HepG2 (cell line): ENCODE measurements around the gene NR3C2. TPM values are rescaled to one million over a fixed set of nuclear protein-coding genes. Genes with fewer than 3 reads are reported as not detected.
A peak's percentile ranks its signal among the peaks of the same experiment; 100 is the strongest.

Experiments used
- ATAC-seq: fragments of 200-7000 bp; cut with Tn5 transposase; 3 replicates; pipeline ENCODE4 v1.9.1; 2020; ENCODE audit warnings: mild to moderate bottlenecking, moderate library complexity
- BruUV-seq: library from RNA; stranded (reverse); fragments of 400-500 nt; replicated peaks from 2 replicates; lab custom pipeline; 2021; lab: Mats Ljungman, UMichigan
- CTCF ChIA-PET: fragments of 300-600 bp; formaldehyde crosslinking; extraction: SDS; loops from one replicate; lab custom pipeline; 2021; ENCODE audit warnings: low total read pairs, inconsistent platforms, low intra/inter-chr PET ratio; lab: Yijun Ruan, JAX
- POLR2A ChIA-PET: fragments of 350-600 bp; sonication (Branson Sonifier 250); formaldehyde crosslinking; loops from one replicate; lab custom pipeline; 2020; ENCODE audit warnings: antibody characterized with exemption, inconsistent platforms; lab: Yijun Ruan, JAX
- DNase-seq: peaks from one replicate; pipeline ENCODE4 v3.0.0-alpha.2; 2015; ENCODE audit warnings: low spot score
- FAIRE-seq: peaks from 3 replicates; lab custom pipeline; 2011; peaks lifted over from hg19 to GRCh38; lab: Jason Lieb, UNC
- H2AFZ ChIP-seq: one replicate; pipeline ENCODE4 v1.6.1; 2011; ENCODE audit warnings: low read length, inconsistent platforms
- H3K27ac ChIP-seq: fragments of 300-600 bp; 3 replicates; pipeline ENCODE4 v1.8.0; 2011; ENCODE audit warnings: mixed run types, mild to moderate bottlenecking, mixed read lengths, low read length, inconsistent platforms; ENCODE audit not compliant: insufficient read depth; ENCODE audit errors: extremely low read length
- H3K27me3 ChIP-seq, 2 experiments: fragments of 200-600 bp in 1 of 2; 2 replicates in 1 of 2; 3 replicates in 1 of 2; pipeline versions ENCODE4 v1.6.0 to v1.8.0; 2011; ENCODE audit warnings: low read length in 2 of 2, mild to moderate bottlenecking in 2 of 2, moderate library complexity in 2 of 2, inconsistent platforms in 1 of 2; ENCODE audit not compliant: insufficient read depth in 2 of 2, control insufficient read depth in 1 of 2
- H3K36me3 ChIP-seq, 2 experiments: fragments of 200-600 bp in 1 of 2; replicated peaks in 1 of 2; 2 replicates in 1 of 2; 3 replicates in 1 of 2; pipeline versions ENCODE4 v1.5.1 to v1.8.0; 2011; ENCODE audit warnings: low read length in 2 of 2, inconsistent platforms in 1 of 2; ENCODE audit not compliant: insufficient read depth in 2 of 2, control insufficient read depth in 1 of 2
- H3K4me1 ChIP-seq: 2 replicates; pipeline ENCODE4 v1.5.1; 2012; ENCODE audit warnings: low read length, inconsistent platforms; ENCODE audit not compliant: insufficient read depth
- H3K4me2 ChIP-seq: 2 replicates; pipeline ENCODE4 v1.6.0; 2011; ENCODE audit warnings: low read depth, low read length, inconsistent platforms
- H3K4me3 ChIP-seq, 3 experiments: fragments of 200-600 bp in 1 of 3; sonication (generic), shearing (Covaris generic) in 1 of 3; replicated peaks in 1 of 3; 2 replicates each; pipeline ENCODE4 v1.5.1; 2011 to 2016; ENCODE audit warnings: low read length in 3 of 3, inconsistent platforms in 2 of 3, low read depth in 2 of 3, mild to moderate bottlenecking in 2 of 3, control low read depth in 1 of 3, mixed read lengths in 1 of 3; ENCODE audit not compliant: insufficient read depth in 1 of 3
- H3K79me2 ChIP-seq: one replicate; pipeline ENCODE4 v1.6.1; 2011; ENCODE audit warnings: low read length, inconsistent platforms; ENCODE audit not compliant: insufficient read depth
- H3K9ac ChIP-seq: 2 replicates; pipeline ENCODE4 v1.6.0; 2011; ENCODE audit warnings: mild to moderate bottlenecking, low read depth, low read length, inconsistent platforms; ENCODE audit not compliant: insufficient read depth
- H3K9me3 ChIP-seq: 2 replicates; pipeline ENCODE4 v1.5.1; 2012; ENCODE audit warnings: mild to moderate bottlenecking, low read length
- H4K20me1 ChIP-seq: 2 replicates; pipeline ENCODE4 v1.6.0; 2011; ENCODE audit warnings: inconsistent platforms, mild to moderate bottlenecking, low read length, moderate library complexity; ENCODE audit not compliant: insufficient read depth
- ATF3 ChIP-seq: sonication (generic); formaldehyde crosslinking; IDR thresholded peaks from 2 replicates; pipeline ENCODE4 v1.4.0; 2020; ENCODE audit warnings: missing genetic modification reagents
- CTCF ChIP-seq: sonication (generic); formaldehyde crosslinking; IDR thresholded peaks from 2 replicates; pipeline ENCODE4 v1.5.0; 2020; ENCODE audit warnings: mild to moderate bottlenecking, missing genetic modification reagents, moderate library complexity
- GATAD1 ChIP-seq: IDR thresholded peaks from 2 replicates; pipeline ENCODE4 v1.6.1; 2016; ENCODE audit warnings: missing genetic modification reagents, missing compliant biosample characterization
- GMEB2 ChIP-seq: IDR thresholded peaks from 2 replicates; pipeline ENCODE4 v1.6.1; 2016; ENCODE audit warnings: missing biosample characterization, missing genetic modification reagents, low read depth
- HHEX ChIP-seq: IDR thresholded peaks from 2 replicates; pipeline ENCODE4 v1.6.1; 2016; ENCODE audit warnings: control low read depth
- MAFF ChIP-seq: IDR thresholded peaks from 2 replicates; pipeline ENCODE4 v1.6.1; 2011; ENCODE audit warnings: low read depth, low read length, improper control_type of control experiment
- MAFK ChIP-seq, 2 experiments: IDR thresholded peaks in 1 of 2; conservative IDR thresholded peaks in 1 of 2; 2 replicates each; pipeline ENCODE4 v1.6.1; 2011; ENCODE audit warnings: improper control_type of control experiment in 2 of 2, low read length in 2 of 2
- STAG1 ChIP-seq: sonication (generic); formaldehyde crosslinking; IDR thresholded peaks from 2 replicates; pipeline ENCODE4 v1.4.0; 2020; ENCODE audit warnings: missing genetic modification reagents
- ZBTB8A ChIP-seq: sonication (generic); formaldehyde crosslinking; IDR thresholded peaks from 2 replicates; pipeline ENCODE4 v1.4.0; 2020; ENCODE audit warnings: mild to moderate bottlenecking, low read depth, missing genetic modification reagents, borderline replicate concordance
- ZNF616 ChIP-seq: sonication (generic); formaldehyde crosslinking; IDR thresholded peaks from 2 replicates; pipeline ENCODE4 v1.5.0; 2020; ENCODE audit warnings: low read depth, mild to moderate bottlenecking, missing genetic modification reagents
- WGBS: methylation state at CpG from one replicate; pipeline ENCODE4 v1.1.6; 2017; ENCODE audit warnings: low lambda C conversion rate; 5-methylcytosine and 5-hydroxymethylcytosine counted together
- in situ Hi-C: cut with HindIII; loops from 2 replicates; pipeline ENCODE4 v1.10.0; 2017; ENCODE audit warnings: low pct_unique_long_range_greater_than_20kb; ENCODE audit not compliant: extremely low pct_ligation_motif_present
- intact Hi-C: fragments of 100-400 bp; cut with micrococcal nuclease; formaldehyde crosslinking; loops from one replicate; pipeline ENCODE4 v1.10.0; 2022; ENCODE audit not compliant: unreplicated experiment
- polyA plus RNA-seq, 8 experiments: library from polyadenylated mRNA; depleted of rRNA in 3 of 8; stranded (reverse) in 7 of 8; unstranded in 1 of 8; fragments of >200 nt; fragmentation: Illumina TruSeq in 4 of 8; extraction: Trizol in 4 of 8; gene quantifications; 2 replicates each; pipeline versions ENCODE4 v1.2.1 to v1.2.3, GENCODE V29; 2011 to 2016; ENCODE audit warnings: low read depth in 4 of 8, missing spikeins in 1 of 8, mixed read lengths in 1 of 8; ENCODE audit not compliant: insufficient read depth in 1 of 8
- total RNA-seq, 5 experiments: library from RNA; depleted of rRNA; stranded (reverse); fragments of >200 nt; fragmentation: Illumina TruSeq; extraction: Trizol; gene quantifications; 2 replicates each; pipeline ENCODE4 v1.2.3, GENCODE V29; 2016; ENCODE audit warnings: low read depth in 1 of 5

Gene NR3C2
- total and polyA plus RNA-seq, 2 of the 13 experiments (the other 11 are each of a cell fraction or from before 2014, with no cell fraction given): 0.26 to 0.46 TPM

- FAIRE-seq (no peak), DNase-seq (no peak), ATAC-seq (no peak; the same call in 2 of the 3 replicates)
- BruUV-seq: no TSS peak
- in situ Hi-C loops (loop anchor here (10.0 kb wide), 1 partner anchor 131 kb away; no protein-coding TSS in a partner anchor), intact Hi-C loops (loop anchor here (1.0 to 5.0 kb wide), 2 partner anchors 131 to 368 kb away; no protein-coding TSS in a partner anchor)
- no peaks in the 10 kb centered on the region for H4K20me1 ChIP-seq
- H2AFZ ChIP-seq: no peak overlapping the region
- H3K9me3 ChIP-seq: no peaks in the 10 kb centered on the region
- no peak overlapping the region for H3K4me2 ChIP-seq
- H3K79me2 ChIP-seq: no peaks in the 10 kb centered on the region
- TF ChIP-seq ZNF616 (no peak), STAG1 (CRISPR knock-in tag) (peak; percentile 33), CTCF (peak; percentile 35)
- no peak overlapping the region for H3K9ac ChIP-seq
- WGBS: 4% methylated on average over 2 of the region's 2 CpGs
- ChIA-PET POLR2A (no interaction called here), CTCF (interaction anchor here (1.8 kb wide), 1 partner anchor 131 kb away, joined by 5 read pairs; no protein-coding TSS in a partner anchor)
- H3K27ac ChIP-seq: no peak overlapping the region
- H3K4me1 ChIP-seq: no peaks in the 10 kb centered on the region
- H3K36me3 ChIP-seq: no peaks in the 10 kb centered on the region
- H3K4me3 ChIP-seq: no peak overlapping the region
- no peaks in the 10 kb centered on the region for H3K27me3 ChIP-seq
These were observed 26.7 kb downstream of the NR3C2 start for GRCh38 chr4:148415500-148415899.

GRCh38 chr4:148412460-148412994 is 29.7 kb downstream of the NR3C2 start:
- no peak for DNase-seq
- H3K9me3 ChIP-seq: no peaks in the 10 kb centered on the region
- no peaks in the 10 kb centered on the region for H3K36me3 ChIP-seq
- H4K20me1 ChIP-seq: no peaks in the 10 kb centered on the region
- ATAC-seq: no peak
- H3K4me3 ChIP-seq: no peak overlapping the region
- no peak overlapping the region for H3K4me2 ChIP-seq
- no peaks in the 10 kb centered on the region for H3K27me3 ChIP-seq
- no peak overlapping the region for H3K9ac ChIP-seq
- TF ChIP-seq MAFK (conservative IDR thresholded peaks at IDR 0.05 in 1 of 2, IDR thresholded peaks at IDR 0.05 in 1 of 2; ENCODE audit: low read length in 2 of 2): peak in 1 of 2 experiments; percentile 69; a peak in 3 of 4 replicates
- no peak for TF ChIP-seq ATF3 (CRISPR knock-in tag)
- TF ChIP-seq MAFF: 0 out of 2 replicates have a peak, but pooled peaks have one; percentile 16
- TF ChIP-seq GATAD1 (CRISPR knock-in tag): no peak
- no peak for TF ChIP-seq GMEB2
- TF ChIP-seq HHEX (CRISPR knock-in tag): no peak
- no peak for TF ChIP-seq ZBTB8A (CRISPR knock-in tag)
- H2AFZ ChIP-seq: no peak overlapping the region
- in situ Hi-C loops (loop anchor here (10.0 kb wide), 1 partner anchor 128 kb away; no protein-coding TSS in a partner anchor), intact Hi-C loops (no loop called here)
- 39% methylated on average over 2 of the region's 2 CpGs for WGBS
- ChIA-PET CTCF (no interaction called here), POLR2A (no interaction called here)
- no peaks in the 10 kb centered on the region for H3K79me2 ChIP-seq
- no peaks in the 10 kb centered on the region for H3K4me1 ChIP-seq
- BruUV-seq: no TSS peak
- H3K27ac ChIP-seq: no peak overlapping the region
- FAIRE-seq: no peak
